Measurements from ENCODE around the gene SORCS1.

DNA sequence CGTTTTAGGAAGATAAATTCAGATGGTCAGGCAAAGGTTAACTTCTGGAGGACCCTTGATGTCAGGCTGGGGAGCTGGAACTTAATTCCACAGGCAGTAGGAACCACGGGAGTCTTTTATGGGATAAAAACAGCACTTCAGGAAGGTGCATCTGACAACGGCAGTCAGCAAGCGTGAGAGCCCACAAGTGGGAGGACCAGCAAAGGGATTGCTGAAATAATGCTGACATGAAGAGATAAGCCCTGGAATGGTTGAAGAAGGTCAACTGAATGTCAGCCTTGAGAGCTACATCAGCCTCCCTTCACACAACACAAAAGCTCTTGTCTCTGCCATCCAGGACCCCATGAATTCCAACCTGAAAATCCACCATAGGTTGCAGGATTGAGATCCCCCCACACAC is 138.8 kb downstream of the SORCS1 start:
- TF ChIP-seq POLR2A (IDR thresholded peaks at IDR 0.05), result no peak
- TF ChIP-seq, protein P1, sequence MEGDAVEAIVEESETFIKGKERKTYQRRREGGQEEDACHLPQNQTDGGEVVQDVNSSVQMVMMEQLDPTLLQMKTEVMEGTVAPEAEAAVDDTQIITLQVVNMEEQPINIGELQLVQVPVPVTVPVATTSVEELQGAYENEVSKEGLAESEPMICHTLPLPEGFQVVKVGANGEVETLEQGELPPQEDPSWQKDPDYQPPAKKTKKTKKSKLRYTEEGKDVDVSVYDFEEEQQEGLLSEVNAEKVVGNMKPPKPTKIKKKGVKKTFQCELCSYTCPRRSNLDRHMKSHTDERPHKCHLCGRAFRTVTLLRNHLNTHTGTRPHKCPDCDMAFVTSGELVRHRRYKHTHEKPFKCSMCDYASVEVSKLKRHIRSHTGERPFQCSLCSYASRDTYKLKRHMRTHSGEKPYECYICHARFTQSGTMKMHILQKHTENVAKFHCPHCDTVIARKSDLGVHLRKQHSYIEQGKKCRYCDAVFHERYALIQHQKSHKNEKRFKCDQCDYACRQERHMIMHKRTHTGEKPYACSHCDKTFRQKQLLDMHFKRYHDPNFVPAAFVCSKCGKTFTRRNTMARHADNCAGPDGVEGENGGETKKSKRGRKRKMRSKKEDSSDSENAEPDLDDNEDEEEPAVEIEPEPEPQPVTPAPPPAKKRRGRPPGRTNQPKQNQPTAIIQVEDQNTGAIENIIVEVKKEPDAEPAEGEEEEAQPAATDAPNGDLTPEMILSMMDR (IDR thresholded peaks at IDR 0.05), result no peak
